Measurements from ENCODE around the gene AATK. TPM values are rescaled to one million over a fixed set of nuclear protein-coding genes. Genes with fewer than 3 reads are reported as not detected.

AATK gene
- total and polyA plus RNA-seq, 10 of the 15 experiments (the other 5 are each of a cell fraction or from before 2014, with no cell fraction given), result 0.04 TPM; not detected in 9

DNA sequence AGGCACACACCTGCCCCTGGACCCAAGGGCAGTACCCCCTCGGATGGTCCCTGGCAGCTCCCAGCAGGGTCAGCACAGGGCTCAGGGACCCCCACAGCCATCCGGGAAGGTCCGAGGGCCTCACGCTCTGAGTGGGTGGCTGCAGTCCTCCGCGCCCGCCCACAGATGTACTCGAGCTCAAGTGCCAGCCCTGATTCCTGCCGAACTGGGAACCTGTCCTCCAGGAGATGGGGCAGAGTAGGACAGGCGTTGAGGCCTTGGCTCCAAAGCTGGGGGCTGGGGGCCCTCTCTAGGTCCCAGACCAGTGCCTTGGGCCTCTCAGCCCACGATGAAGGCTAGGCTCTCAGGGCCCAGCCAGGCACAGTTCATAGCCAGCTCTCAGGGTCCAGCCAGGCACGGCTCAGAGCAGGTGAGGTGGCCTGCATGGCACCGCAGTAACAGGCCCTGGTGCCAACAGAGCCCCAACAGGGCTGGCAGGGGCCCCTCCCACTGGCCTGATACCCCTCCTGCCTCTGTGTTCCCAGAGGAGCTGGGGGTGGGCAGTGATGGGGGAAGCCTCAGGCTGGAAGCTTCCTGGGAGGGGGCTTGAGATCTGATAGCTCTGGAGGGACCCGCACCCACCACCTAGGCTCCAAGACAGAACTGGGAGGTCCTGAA is 36.2 kb downstream of the AATK start:
- Histone ChIP-seq H3K9ac (ENCODE audit: control insufficient read depth, insufficient read depth, low read length) (no peak overlapping the region), H3K4me2 (ENCODE audit: control insufficient read depth, insufficient read depth) (no peak overlapping the region), H3K4me3 (no peak overlapping the region), H3K79me2 (ENCODE audit: control insufficient read depth, insufficient read depth, low read length) (no peaks in the 10 kb centered on the region), H3K4me1 (ENCODE audit: control insufficient read depth, insufficient read depth, low read length) (no peaks in the 10 kb centered on the region), H2AFZ (ENCODE audit: control insufficient read depth, low read depth, low read length) (no peak overlapping the region), H3K36me3 (ENCODE audit: control insufficient read depth in 2 of 2, insufficient read depth in 2 of 2, low read length in 1 of 2) (no peaks in the 10 kb centered on the region), H4K20me1 (ENCODE audit: control insufficient read depth, insufficient read depth) (no peaks in the 10 kb centered on the region), H3K27ac (ENCODE audit: control insufficient read depth, insufficient read depth) (no peak overlapping the region), H3K27me3 (replicated peaks in 1 of 2; ENCODE audit: control insufficient read depth in 2 of 2, insufficient read depth in 2 of 2, low read length in 1 of 2) (no peaks in the 10 kb centered on the region), H3K9me3 (replicated peaks; ENCODE audit: control insufficient read depth, insufficient read depth, low read length) (no peaks in the 10 kb centered on the region)
- ChIA-PET SMC1A (ENCODE audit: uncharacterized antibody, unreplicated experiment) (no interaction called here), CTCF (no interaction called here), RAD21 (ENCODE audit: unreplicated experiment) (no interaction called here), POLR2A (no interaction called here)
- intact Hi-C loops (cut with micrococcal nuclease; ENCODE audit: unreplicated experiment) (no loop called here), in situ Hi-C loops (cut with MboI) (loop anchor here (25.0 kb wide), 1 partner anchor 357 kb away; no protein-coding TSS in a partner anchor)
- no TSS peak for BruUV-seq (replicated peaks)
- ATAC-seq, result 0 out of 3 replicates have a peak, but pooled peaks have one; percentile 17
- no peak for FAIRE-seq
- DNase-seq (ENCODE audit: low read depth, low spot score), result no peak
- TF ChIP-seq SIN3A (IDR thresholded peaks at IDR 0.05; ENCODE audit: low read depth, low read length), result no peak
- no peak for TF ChIP-seq KDM1A (IDR thresholded peaks at IDR 0.05; ENCODE audit: borderline replicate concordance)
- no peak for TF ChIP-seq SUPT20H (IDR thresholded peaks at IDR 0.05; ENCODE audit: borderline replicate concordance, control insufficient read depth, low read depth, low read length)
- WGBS (ENCODE audit: insufficient coverage, insufficient replicate concordance, low lambda C conversion rate, missing lambda C conversion rate), result 45% methylated on average over 14 of the region's 14 CpGs

DNA sequence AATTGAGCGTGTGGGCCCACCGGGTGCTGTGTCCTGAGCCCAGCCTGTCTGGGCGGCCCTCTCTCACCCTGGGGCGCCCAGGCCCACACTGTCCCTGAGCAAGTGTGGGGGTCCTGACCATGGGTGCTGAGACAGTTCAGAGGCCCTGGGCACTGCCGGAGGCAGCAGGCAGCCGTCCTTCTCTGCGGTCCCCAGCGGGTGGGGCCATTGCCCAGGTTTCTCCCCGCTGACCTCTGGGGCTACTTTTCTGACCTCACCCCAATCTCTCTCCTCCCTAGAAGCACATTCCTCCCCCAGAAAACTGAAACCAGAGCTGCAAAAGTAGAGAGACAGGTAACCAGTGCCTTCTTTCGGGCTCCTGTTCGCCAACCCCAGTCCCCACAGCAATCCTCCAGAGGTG is 36.7 kb downstream of the AATK start:
- SMC1A ChIA-PET (ENCODE audit: uncharacterized antibody, unreplicated experiment), result no interaction called here
- Histone ChIP-seq H3K4me1 (ENCODE audit: control insufficient read depth, insufficient read depth, low read length) (no peaks in the 10 kb centered on the region), H2AFZ (ENCODE audit: control insufficient read depth, low read depth, low read length) (no peak overlapping the region), H4K20me1 (ENCODE audit: control insufficient read depth, insufficient read depth) (no peaks in the 10 kb centered on the region), H3K4me2 (ENCODE audit: control insufficient read depth, insufficient read depth) (no peak overlapping the region), H3K9me3 (replicated peaks; ENCODE audit: control insufficient read depth, insufficient read depth, low read length) (no peaks in the 10 kb centered on the region), H3K27ac (ENCODE audit: control insufficient read depth, insufficient read depth) (no peak overlapping the region), H3K79me2 (ENCODE audit: control insufficient read depth, insufficient read depth, low read length) (no peaks in the 10 kb centered on the region), H3K27me3 (replicated peaks in 1 of 2; ENCODE audit: control insufficient read depth in 2 of 2, insufficient read depth in 2 of 2, low read length in 1 of 2) (no peaks in the 10 kb centered on the region), H3K9ac (ENCODE audit: control insufficient read depth, insufficient read depth, low read length) (no peak overlapping the region), H3K4me3 (no peak overlapping the region), H3K36me3 (ENCODE audit: control insufficient read depth in 2 of 2, insufficient read depth in 2 of 2, low read length in 1 of 2) (no peaks in the 10 kb centered on the region)
- intact Hi-C loops (cut with micrococcal nuclease; ENCODE audit: unreplicated experiment) (no loop called here), in situ Hi-C loops (cut with MboI) (loop anchor here (25.0 kb wide), 1 partner anchor 358 kb away; no protein-coding TSS in a partner anchor)
- ATAC-seq (no peak), DNase-seq (ENCODE audit: low read depth, low spot score) (no peak), FAIRE-seq (no peak)
- CTCF ChIA-PET, result no interaction called here
- POLR2A ChIA-PET, result no interaction called here
- 67% methylated on average over 11 of the region's 11 CpGs for WGBS (ENCODE audit: insufficient coverage, insufficient replicate concordance, low lambda C conversion rate, missing lambda C conversion rate)
- no peak for TF ChIP-seq CEBPB (IDR thresholded peaks at IDR 0.05; ENCODE audit: borderline replicate concordance in 1 of 2, low read depth in 2 of 2, low read length in 2 of 2)
- 0 out of 2 replicates have a peak, but pooled peaks have one; percentile 4 for TF ChIP-seq RAD21 (IDR thresholded peaks at IDR 0.05; ENCODE audit: insufficient read depth, low read depth, low read length)
- BruUV-seq (replicated peaks), result no TSS peak
- RAD21 ChIA-PET (ENCODE audit: unreplicated experiment), result no interaction called here

Data from GM12878 (cell line).